Stimulated activated CD8-positive, alpha-beta memory T cell treated with anti-CD3 and anti-CD28 coated beads, Interleukin-12 subunit alpha, Interleukin-12 subunit beta, amount 100 ng/mL, for 1 hour (primary cell): ENCODE measurements around the gene CSNK1G1.
"Not testable (repeated sequence)": the region's sequence is repeated elsewhere in the genome, so short reads cannot be mapped to it uniquely, and the experiment has no call there.

Source experiments
- DNase-seq: peaks from one replicate; pipeline ENCODE4 v3.0.0-alpha.2; 2020; ENCODE audit warnings: low read depth

The CSNK1G1 gene

GRCh38 chr15:64349375-64349774 lies 6.6 kb downstream of the CSNK1G1 start:
- no peak for DNase-seq

- no peak for DNase-seq
These were observed 7.5 kb downstream of the CSNK1G1 start for GRCh38 chr15:64348455-64348854.

- not testable (repeated sequence) for DNase-seq
These were observed 9.7 kb downstream of the CSNK1G1 start for GRCh38 chr15:64346242-64346641.

GRCh38 chr15:64344651-64345294 lies 11.2 kb downstream of the CSNK1G1 start:
- no peak for DNase-seq

- no peak for DNase-seq
These were observed 12.1 kb downstream of the CSNK1G1 start for GRCh38 chr15:64343841-64344240.

- DNase-seq: no peak
These were observed 12.8 kb downstream of the CSNK1G1 start for GRCh38 chr15:64343222-64343621.

GRCh38 chr15:64341961-64342360 lies 14.0 kb downstream of the CSNK1G1 start:
- DNase-seq: no peak

- DNase-seq: no peak
These were observed 15.6 kb downstream of the CSNK1G1 start for GRCh38 chr15:64340355-64340754.

- no peak for DNase-seq
These were observed 18.2 kb downstream of the CSNK1G1 start for GRCh38 chr15:64337761-64338160.

- peak; percentile 5 for DNase-seq
These were observed 21.7 kb downstream of the CSNK1G1 start for GRCh38 chr15:64333986-64334929.

- DNase-seq: no peak
These were observed 22.5 kb downstream of the CSNK1G1 start for GRCh38 chr15:64333516-64333915.

GRCh38 chr15:64331668-64332067 lies 24.3 kb downstream of the CSNK1G1 start:
- DNase-seq: not testable (repeated sequence)

GRCh38 chr15:64326975-64327374 lies 29.0 kb downstream of the CSNK1G1 start:
- DNase-seq: not testable (repeated sequence)

GRCh38 chr15:64326458-64326857 lies 29.5 kb downstream of the CSNK1G1 start:
- not testable (repeated sequence) for DNase-seq

- no peak for DNase-seq
These were observed 31.7 kb downstream of the CSNK1G1 start for GRCh38 chr15:64324165-64324877.

- no peak for DNase-seq
These were observed 40.8 kb downstream of the CSNK1G1 start for GRCh38 chr15:64315216-64315615.

- no peak for DNase-seq
These were observed 41.5 kb downstream of the CSNK1G1 start for GRCh38 chr15:64314456-64314855.

- no peak for DNase-seq
These were observed 44.4 kb downstream of the CSNK1G1 start for GRCh38 chr15:64311566-64311965.

GRCh38 chr15:64310036-64310435 lies 45.9 kb downstream of the CSNK1G1 start:
- no peak for DNase-seq

GRCh38 chr15:64305261-64305660 lies 50.7 kb downstream of the CSNK1G1 start:
- DNase-seq: no peak

GRCh38 chr15:64289550-64289949 lies 66.4 kb downstream of the CSNK1G1 start:
- DNase-seq: no peak

- DNase-seq: no peak
These were observed 67.0 kb downstream of the CSNK1G1 start for GRCh38 chr15:64288999-64289398.

GRCh38 chr15:64288577-64288976 lies 67.4 kb downstream of the CSNK1G1 start:
- DNase-seq: no peak
